A673 (cell line): ENCODE measurements around the gene ATG16L2.

Experiments
- EZH2 ChIP-seq: fragments of 200-600 bp; sonication (generic); IDR thresholded peaks from 2 replicates; pipeline ENCODE4 v1.6.1; 2017; ENCODE audit warnings: borderline replicate concordance, low read depth, mild to moderate bottlenecking, mixed read lengths, antibody characterized with exemption, low read length; ENCODE audit not compliant: poor library complexity, severe bottlenecking
- TF ChIP-seq, protein P1 (sequence below): fragments of 300-800, 200-600 bp; sonication (generic); conservative IDR thresholded peaks from 2 replicates; pipeline ENCODE4 v1.5.1; 2017; ENCODE audit warnings: low read depth, mild to moderate bottlenecking, antibody characterized with exemption, low read length, moderate library complexity, mixed read lengths

DNA sequence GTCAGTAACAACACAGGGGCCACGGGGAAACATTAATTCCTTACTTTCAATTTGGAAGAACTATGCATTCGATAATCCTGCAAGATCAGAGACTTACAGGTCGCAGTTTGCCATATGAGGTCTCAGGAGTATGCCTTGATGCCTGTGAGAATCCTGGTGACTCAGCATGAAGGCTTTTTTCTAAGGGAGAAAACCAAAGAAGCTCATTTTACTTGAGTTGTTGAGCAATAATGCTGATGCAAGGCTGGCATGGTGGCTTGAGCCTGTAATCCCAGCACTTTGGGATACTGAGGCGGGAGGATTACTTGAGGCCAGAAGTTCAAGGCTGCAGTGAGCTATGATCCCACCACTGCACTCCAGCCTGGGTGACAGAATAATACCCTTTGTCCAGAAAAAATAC is 26.6 kb downstream of the ATG16L2 start:
- no peak for TF ChIP-seq EZH2
- TF ChIP-seq, protein P1, sequence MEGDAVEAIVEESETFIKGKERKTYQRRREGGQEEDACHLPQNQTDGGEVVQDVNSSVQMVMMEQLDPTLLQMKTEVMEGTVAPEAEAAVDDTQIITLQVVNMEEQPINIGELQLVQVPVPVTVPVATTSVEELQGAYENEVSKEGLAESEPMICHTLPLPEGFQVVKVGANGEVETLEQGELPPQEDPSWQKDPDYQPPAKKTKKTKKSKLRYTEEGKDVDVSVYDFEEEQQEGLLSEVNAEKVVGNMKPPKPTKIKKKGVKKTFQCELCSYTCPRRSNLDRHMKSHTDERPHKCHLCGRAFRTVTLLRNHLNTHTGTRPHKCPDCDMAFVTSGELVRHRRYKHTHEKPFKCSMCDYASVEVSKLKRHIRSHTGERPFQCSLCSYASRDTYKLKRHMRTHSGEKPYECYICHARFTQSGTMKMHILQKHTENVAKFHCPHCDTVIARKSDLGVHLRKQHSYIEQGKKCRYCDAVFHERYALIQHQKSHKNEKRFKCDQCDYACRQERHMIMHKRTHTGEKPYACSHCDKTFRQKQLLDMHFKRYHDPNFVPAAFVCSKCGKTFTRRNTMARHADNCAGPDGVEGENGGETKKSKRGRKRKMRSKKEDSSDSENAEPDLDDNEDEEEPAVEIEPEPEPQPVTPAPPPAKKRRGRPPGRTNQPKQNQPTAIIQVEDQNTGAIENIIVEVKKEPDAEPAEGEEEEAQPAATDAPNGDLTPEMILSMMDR, result no peak
